HEK293T (cell line): ENCODE data around the gene EXOC3L2.

Experiments used
- CTCF ChIA-PET: fragments of 350-600 bp; formaldehyde crosslinking; extraction: SDS; loops from one replicate; lab custom pipeline; 2021; ENCODE audit warnings: antibody characterized with exemption, inconsistent platforms; lab: Yijun Ruan, JAX
- POLR2A ChIA-PET: fragments of 350-600 bp; formaldehyde crosslinking; extraction: SDS; loops from one replicate; lab custom pipeline; 2020; ENCODE audit warnings: antibody characterized with exemption, inconsistent platforms; lab: Yijun Ruan, JAX
- DNase-seq: peaks from one replicate; pipeline ENCODE4 v3.0.0; 2012; ENCODE audit warnings: mixed read lengths; ENCODE audit errors: extremely low spot score
- ARNT ChIP-seq: fragments of 450-650 bp; IDR thresholded peaks from 2 replicates; pipeline ENCODE4 v1.6.1; 2017; ENCODE audit warnings: mild to moderate bottlenecking
- BHLHE40 ChIP-seq: fragments of 450-650 bp; IDR thresholded peaks from 2 replicates; pipeline ENCODE4 v1.6.1; 2016; ENCODE audit warnings: mild to moderate bottlenecking, moderate library complexity, borderline replicate concordance
- CTBP1 ChIP-seq: fragments of 450-650 bp; IDR thresholded peaks from 2 replicates; pipeline ENCODE4 v1.6.1; 2016; ENCODE audit warnings: borderline replicate concordance
- ELF4 ChIP-seq: fragments of 450-650 bp; IDR thresholded peaks from 2 replicates; pipeline ENCODE4 v1.6.1; 2017; ENCODE audit warnings: antibody characterized with exemption
- FOXA1 ChIP-seq: fragments of 450-650 bp; IDR thresholded peaks from 2 replicates; pipeline ENCODE4 v1.6.1; 2016; ENCODE audit warnings: mild to moderate bottlenecking
- FOXK2 ChIP-seq: fragments of 450-650 bp; IDR thresholded peaks from 2 replicates; pipeline ENCODE4 v1.6.1; 2016; ENCODE audit warnings: mild to moderate bottlenecking
- FOXM1 ChIP-seq: fragments of 450-650 bp; IDR thresholded peaks from 2 replicates; pipeline ENCODE4 v1.6.1; 2017; ENCODE audit warnings: mild to moderate bottlenecking, borderline replicate concordance
- HDGF ChIP-seq: fragments of 450-650 bp; IDR thresholded peaks from 2 replicates; pipeline ENCODE4 v1.6.1; 2017; ENCODE audit warnings: antibody characterized with exemption, borderline replicate concordance
- L3MBTL2 ChIP-seq: fragments of 450-650 bp; conservative IDR thresholded peaks from 2 replicates; pipeline ENCODE4 v1.6.1; 2016; ENCODE audit warnings: mild to moderate bottlenecking
- LEF1 ChIP-seq: fragments of 450-650 bp; IDR thresholded peaks from 2 replicates; pipeline ENCODE4 v1.6.1; 2017; ENCODE audit warnings: mild to moderate bottlenecking, borderline replicate concordance
- NFRKB ChIP-seq: fragments of 450-650 bp; IDR thresholded peaks from 2 replicates; pipeline ENCODE4 v1.6.1; 2016; ENCODE audit warnings: mild to moderate bottlenecking, moderate library complexity
- SP1 ChIP-seq: fragments of 450-650 bp; IDR thresholded peaks from 2 replicates; pipeline ENCODE4 v1.6.1; 2017
- SUZ12 ChIP-seq: fragments of 450-650 bp; IDR thresholded peaks from 2 replicates; pipeline ENCODE4 v1.6.1; 2016; ENCODE audit warnings: mild to moderate bottlenecking
- TARDBP ChIP-seq: fragments of 450-650 bp; IDR thresholded peaks from 2 replicates; pipeline ENCODE4 v1.6.1; 2016
- ZNF384 ChIP-seq: fragments of 450-650 bp; IDR thresholded peaks from 2 replicates; pipeline ENCODE4 v1.6.1; 2016
- TF ChIP-seq, protein P1 (sequence below): fragments of 450-650 bp; IDR thresholded peaks from 2 replicates; pipeline ENCODE4 v1.6.1; 2016

EXOC3L2 gene

GRCh38 chr19:45191375-45191774 lies 53.8 kb downstream of the EXOC3L2 start:
- ChIA-PET CTCF (no interaction called here), POLR2A (no interaction called here)
- no peak for DNase-seq
- TF ChIP-seq HDGF = no peak
- no peak for TF ChIP-seq NFRKB
- TF ChIP-seq, protein P1, sequence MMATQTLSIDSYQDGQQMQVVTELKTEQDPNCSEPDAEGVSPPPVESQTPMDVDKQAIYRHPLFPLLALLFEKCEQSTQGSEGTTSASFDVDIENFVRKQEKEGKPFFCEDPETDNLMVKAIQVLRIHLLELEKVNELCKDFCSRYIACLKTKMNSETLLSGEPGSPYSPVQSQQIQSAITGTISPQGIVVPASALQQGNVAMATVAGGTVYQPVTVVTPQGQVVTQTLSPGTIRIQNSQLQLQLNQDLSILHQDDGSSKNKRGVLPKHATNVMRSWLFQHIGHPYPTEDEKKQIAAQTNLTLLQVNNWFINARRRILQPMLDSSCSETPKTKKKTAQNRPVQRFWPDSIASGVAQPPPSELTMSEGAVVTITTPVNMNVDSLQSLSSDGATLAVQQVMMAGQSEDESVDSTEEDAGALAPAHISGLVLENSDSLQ = no peak
- no peak for TF ChIP-seq ARNT
- TF ChIP-seq FOXK2 = no peak
- no peak for TF ChIP-seq ELF4
- TF ChIP-seq CTBP1 = no peak
- no peak for TF ChIP-seq FOXA1
- no peak for TF ChIP-seq L3MBTL2
- no peak for TF ChIP-seq SUZ12
- no peak for TF ChIP-seq LEF1
- TF ChIP-seq ZNF384 = no peak

GRCh38 chr19:45189971-45190370 lies 55.2 kb downstream of the EXOC3L2 start:
- TF ChIP-seq CTBP1 (no peak), BHLHE40 (no peak), ELF4 (no peak), FOXM1 (no peak)
- CTCF ChIA-PET = no interaction called here
- DNase-seq = no peak
- POLR2A ChIA-PET = no interaction called here

DNA sequence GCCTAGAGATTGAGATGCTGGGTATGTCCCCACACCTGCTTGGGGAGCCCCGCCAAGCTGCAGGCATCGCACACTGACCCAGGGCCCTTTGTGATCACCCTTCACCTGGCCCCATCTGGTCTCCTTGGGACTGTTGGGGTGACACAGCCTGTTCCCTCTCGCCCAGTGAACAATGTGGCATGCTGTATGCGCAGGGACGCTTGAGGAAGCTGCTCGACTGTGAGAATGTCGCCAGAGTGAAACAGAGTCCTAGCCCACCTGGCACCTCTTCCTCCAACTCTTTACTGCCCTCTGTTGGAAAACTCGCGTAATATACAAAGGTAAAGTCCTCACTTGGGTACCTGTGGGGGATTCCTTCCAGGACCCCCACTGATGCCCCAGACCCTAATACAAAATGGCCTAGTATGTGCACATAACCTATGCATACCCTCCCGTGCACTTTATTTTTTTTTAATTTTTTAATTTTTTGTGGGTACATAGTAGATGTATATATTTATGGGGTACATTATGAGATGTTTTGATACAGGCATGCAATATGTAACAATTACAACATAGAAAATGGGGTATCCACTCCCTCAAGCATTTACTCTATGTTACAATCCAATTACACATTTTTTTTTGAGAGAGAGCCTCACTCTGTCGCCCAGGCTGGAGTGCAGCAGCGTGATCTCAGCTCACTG lies 57.6 kb downstream of the EXOC3L2 start:
- DNase-seq = peak; percentile 67
- CTCF ChIA-PET = interaction anchor here (0.5 to 1.1 kb wide), 4 partner anchors 17 to 139 kb away, joined by 3 read pairs; no protein-coding TSS in a partner anchor
- POLR2A ChIA-PET = interaction anchor here (1.5 kb wide), 1 partner anchor 9 kb away, joined by 4 read pairs; the partner anchor contains the start of genes BLOC1S3 and TRAPPC6A
- TF ChIP-seq TARDBP (no peak), FOXK2 (no peak), LEF1 (no peak), SUZ12 (no peak), CTBP1 (no peak), ARNT (no peak), L3MBTL2 (no peak), FOXA1 (no peak), HDGF (no peak), NFRKB (no peak), FOXM1 (no peak), ELF4 (no peak), SP1 (no peak), ZNF384 (no peak), BHLHE40 (no peak)
- TF ChIP-seq, protein P1 = no peak

GRCh38 chr19:45186509-45187334 lies 58.5 kb downstream of the EXOC3L2 start:
- TF ChIP-seq TARDBP = no peak
- no peak for TF ChIP-seq BHLHE40
- TF ChIP-seq CTBP1 = no peak
- TF ChIP-seq, protein P1 = no peak
- TF ChIP-seq LEF1 = no peak
- TF ChIP-seq FOXM1 = no peak
- no peak for TF ChIP-seq ELF4
- no peak for TF ChIP-seq NFRKB
- no peak for TF ChIP-seq SP1
- TF ChIP-seq ARNT = no peak
- TF ChIP-seq L3MBTL2 = no peak
- TF ChIP-seq FOXA1 = no peak
- ChIA-PET POLR2A (interaction anchor here (1.5 kb wide), 1 partner anchor 9 kb away, joined by 4 read pairs; the partner anchor contains the start of genes BLOC1S3 and TRAPPC6A), CTCF (interaction anchor here (0.5 to 1.1 kb wide), 3 partner anchors 18 to 140 kb away, joined by 3 read pairs; no protein-coding TSS in a partner anchor)
- no peak for DNase-seq

- TF ChIP-seq ZNF384 = no peak
- TF ChIP-seq SUZ12 = no peak
- TF ChIP-seq BHLHE40 = no peak
- TF ChIP-seq LEF1 = no peak
- TF ChIP-seq CTBP1 = no peak
- TF ChIP-seq L3MBTL2 = no peak
- POLR2A ChIA-PET = no interaction called here
- DNase-seq = no peak
- CTCF ChIA-PET = no interaction called here
Measured at GRCh38 chr19:45184115-45184514, 61.1 kb downstream of the EXOC3L2 start.

- CTCF ChIA-PET = no interaction called here
- DNase-seq = no peak
Measured at GRCh38 chr19:45182758-45183157, 62.4 kb downstream of the EXOC3L2 start.

More at GRCh38 chr19:45182758-45183157, 62.4 kb downstream of the EXOC3L2 start:
- no peak for TF ChIP-seq CTBP1
- TF ChIP-seq TARDBP = no peak
- TF ChIP-seq FOXM1 = no peak
- no peak for TF ChIP-seq FOXA1
- TF ChIP-seq NFRKB = no peak
- no peak for TF ChIP-seq SP1
- TF ChIP-seq, protein P1 = no peak
- TF ChIP-seq ELF4 = no peak
- no peak for TF ChIP-seq ARNT
- TF ChIP-seq BHLHE40 = no peak
- no peak for TF ChIP-seq ZNF384
- TF ChIP-seq FOXK2 = no peak
- TF ChIP-seq LEF1 = no peak
- TF ChIP-seq HDGF = no peak
- POLR2A ChIA-PET = interaction anchor here (0.7 to 1.0 kb wide), 3 partner anchors 31 to 511 kb away, joined by 3 read pairs; no protein-coding TSS in a partner anchor
